Measurements from ENCODE around the gene DAP3.
A peak's percentile ranks its signal among the peaks of the same experiment; 100 is the strongest.
"Not testable (repeated sequence)": the region's sequence is repeated elsewhere in the genome, so short reads cannot be mapped to it uniquely, and the experiment has no call there.

The DAP3 gene

GRCh38 chr1:155689081-155689607, at the start of gene DAP3:
TSS of gene DAP3 (plus strand) at chr1:155689091. CDS start at chr1:155709780, 20,689 bp downstream.
- not testable (repeated sequence) for DNase-seq (ENCODE audit: extremely low read depth, low read depth)

DNA sequence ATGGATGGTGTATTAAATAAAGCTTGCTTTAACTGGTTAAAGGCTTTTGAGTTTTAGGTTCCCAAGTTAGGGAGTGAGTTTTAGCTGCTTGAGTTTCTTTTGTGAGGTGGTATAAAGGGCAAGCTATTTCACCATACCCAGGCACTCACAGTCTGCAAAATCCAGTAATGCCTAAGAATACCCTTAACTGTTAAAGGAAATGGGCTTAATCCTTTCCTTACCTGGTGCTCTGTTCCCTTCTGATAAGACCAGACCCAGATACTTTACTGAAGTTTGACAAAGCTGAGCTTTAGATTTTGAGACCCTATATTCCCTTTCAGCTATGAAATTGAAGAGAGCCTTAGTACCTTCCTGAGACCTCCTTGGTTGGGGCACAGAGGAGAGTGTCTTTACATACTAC, 48.5 kb upstream of the DAP3 start:
- DNase-seq (ENCODE audit: extremely low read depth, low read depth) = no peak
- TF ChIP-seq, protein P1, sequence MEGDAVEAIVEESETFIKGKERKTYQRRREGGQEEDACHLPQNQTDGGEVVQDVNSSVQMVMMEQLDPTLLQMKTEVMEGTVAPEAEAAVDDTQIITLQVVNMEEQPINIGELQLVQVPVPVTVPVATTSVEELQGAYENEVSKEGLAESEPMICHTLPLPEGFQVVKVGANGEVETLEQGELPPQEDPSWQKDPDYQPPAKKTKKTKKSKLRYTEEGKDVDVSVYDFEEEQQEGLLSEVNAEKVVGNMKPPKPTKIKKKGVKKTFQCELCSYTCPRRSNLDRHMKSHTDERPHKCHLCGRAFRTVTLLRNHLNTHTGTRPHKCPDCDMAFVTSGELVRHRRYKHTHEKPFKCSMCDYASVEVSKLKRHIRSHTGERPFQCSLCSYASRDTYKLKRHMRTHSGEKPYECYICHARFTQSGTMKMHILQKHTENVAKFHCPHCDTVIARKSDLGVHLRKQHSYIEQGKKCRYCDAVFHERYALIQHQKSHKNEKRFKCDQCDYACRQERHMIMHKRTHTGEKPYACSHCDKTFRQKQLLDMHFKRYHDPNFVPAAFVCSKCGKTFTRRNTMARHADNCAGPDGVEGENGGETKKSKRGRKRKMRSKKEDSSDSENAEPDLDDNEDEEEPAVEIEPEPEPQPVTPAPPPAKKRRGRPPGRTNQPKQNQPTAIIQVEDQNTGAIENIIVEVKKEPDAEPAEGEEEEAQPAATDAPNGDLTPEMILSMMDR (IDR thresholded peaks at IDR 0.05; ENCODE audit: low read depth, low read length) = no peak

DNA sequence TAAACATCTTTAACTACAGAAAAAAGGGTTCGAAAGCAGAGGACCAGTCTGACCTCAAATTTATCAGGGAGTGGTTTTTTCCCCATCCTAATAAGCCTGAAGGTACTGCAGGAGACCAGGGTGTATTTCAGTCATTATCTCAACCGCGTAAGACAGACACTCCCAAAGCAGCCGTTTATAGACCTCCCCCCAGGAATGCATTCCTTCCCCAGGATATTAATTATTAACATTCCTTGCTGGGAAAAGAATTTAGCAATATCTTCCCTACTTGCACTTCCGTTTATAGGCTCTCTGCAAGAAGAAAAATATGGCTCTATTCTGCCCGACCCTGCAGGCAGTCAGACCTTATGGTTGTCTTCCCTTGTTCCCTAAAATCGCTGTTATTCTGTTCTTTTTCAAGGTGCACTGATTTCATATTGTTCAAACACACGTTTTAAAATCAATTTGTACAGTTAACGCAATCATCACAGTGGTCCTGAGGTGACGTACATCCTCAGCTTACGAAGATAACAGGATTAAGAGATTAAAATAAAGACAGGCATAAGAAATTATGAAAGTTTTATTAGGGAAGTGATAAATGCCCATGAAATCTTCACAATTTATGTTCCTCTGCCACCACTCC, 46.2 kb upstream of the DAP3 start:
- not testable (repeated sequence) for DNase-seq (ENCODE audit: extremely low read depth, low read depth)

- TF ChIP-seq, protein P1 (IDR thresholded peaks at IDR 0.05; ENCODE audit: low read depth, low read length) = no peak
- DNase-seq (ENCODE audit: extremely low read depth, low read depth) = no peak
Measured at GRCh38 chr1:155643230-155643629, 45.7 kb upstream of the DAP3 start.

- DNase-seq (ENCODE audit: extremely low read depth, low read depth) = no peak
- TF ChIP-seq, protein P1 (IDR thresholded peaks at IDR 0.05; ENCODE audit: low read depth, low read length) = no peak
Measured at GRCh38 chr1:155645034-155645598, 43.8 kb upstream of the DAP3 start.

DNA sequence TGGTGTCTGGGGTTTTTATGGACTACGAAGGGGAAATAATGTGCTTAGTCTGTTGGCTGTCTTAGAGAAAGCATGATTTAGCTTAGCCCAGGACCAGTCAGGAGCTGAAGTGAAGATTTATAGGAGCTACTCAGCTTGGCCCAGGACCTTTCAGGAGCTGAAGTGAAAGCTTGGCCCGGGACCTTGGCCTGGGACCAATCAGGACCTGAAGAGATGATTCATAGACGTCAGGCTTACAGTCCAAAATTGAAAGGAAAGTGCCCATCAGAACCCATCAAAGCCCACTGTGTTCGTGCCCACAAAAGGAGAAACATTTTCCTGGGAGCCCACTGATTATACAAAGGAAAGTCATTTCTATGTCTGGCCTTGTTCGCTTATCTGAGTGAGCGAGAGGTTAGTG, 43.2 kb upstream of the DAP3 start:
- no peak for DNase-seq (ENCODE audit: extremely low read depth, low read depth)
- TF ChIP-seq, protein P1 (IDR thresholded peaks at IDR 0.05; ENCODE audit: low read depth, low read length) = no peak

DNA sequence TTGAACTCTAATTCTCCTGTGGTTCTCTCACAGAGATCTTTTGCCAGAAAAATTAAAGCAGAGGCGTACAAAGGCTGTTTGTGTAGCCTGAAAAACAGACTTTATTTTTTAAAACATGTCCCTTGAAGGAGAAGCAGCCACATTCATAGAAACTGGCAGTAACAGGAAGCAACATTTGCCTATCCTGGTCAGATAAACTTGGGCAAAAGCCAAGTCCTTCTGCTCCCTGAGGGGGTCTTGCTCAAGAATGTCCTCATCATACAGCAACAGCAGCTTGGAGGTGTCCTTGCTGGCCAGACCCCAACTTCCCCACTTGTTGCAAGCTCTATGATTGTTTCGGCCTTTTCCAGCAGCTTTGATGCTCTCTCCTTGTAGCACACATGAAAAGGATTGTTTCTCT, 42.6 kb upstream of the DAP3 start:
- TF ChIP-seq, protein P1 (IDR thresholded peaks at IDR 0.05; ENCODE audit: low read depth, low read length) = no peak
- peak; percentile 7 for DNase-seq (ENCODE audit: extremely low read depth, low read depth)

DNA sequence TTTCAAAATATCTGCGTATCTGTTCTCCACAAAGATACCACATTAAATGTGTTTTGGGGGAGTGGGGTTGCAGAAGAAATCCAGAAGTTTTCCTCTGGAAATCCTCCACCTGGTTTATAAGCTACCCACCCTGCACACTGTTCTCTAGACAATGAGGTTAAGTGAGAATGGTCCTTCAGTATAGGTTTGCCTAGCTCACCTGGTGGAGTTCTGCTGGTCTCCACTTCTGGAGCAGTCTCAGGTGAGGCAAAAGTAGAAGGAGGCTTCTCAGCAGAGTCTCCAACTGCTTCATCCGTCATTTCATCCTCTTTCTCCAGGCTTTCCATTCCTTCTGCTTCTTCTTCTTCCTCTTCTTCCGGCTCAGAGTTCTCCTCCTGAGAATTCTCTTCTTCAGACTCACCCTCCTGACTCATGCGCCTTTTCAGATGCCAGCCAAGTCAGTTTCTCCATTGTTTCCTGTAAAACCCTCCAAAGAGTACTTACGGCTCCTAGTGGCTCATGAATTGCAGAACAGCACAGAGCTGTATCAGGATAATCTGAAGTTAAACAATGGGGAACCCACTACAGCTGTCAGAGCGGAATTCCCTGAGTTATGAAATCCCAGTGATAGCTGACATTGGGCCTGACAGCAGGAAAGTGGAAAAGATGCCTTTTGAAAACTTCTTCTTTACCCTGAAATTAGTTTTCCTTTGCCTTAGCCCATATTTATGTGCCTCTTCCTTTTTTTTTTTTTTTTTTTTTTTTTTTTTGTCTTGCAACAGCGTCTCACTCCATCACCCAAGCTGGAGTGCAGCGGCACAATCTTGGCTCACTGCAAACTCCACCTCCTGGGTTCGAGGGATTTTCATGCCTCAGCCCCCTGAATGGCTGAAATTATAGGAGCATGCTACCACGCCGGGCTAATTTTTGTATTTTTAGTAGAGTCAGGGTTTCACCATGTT, 40.4 kb upstream of the DAP3 start:
- DNase-seq (ENCODE audit: extremely low read depth, low read depth) = peak; percentile 66
- TF ChIP-seq, protein P1 (IDR thresholded peaks at IDR 0.05; ENCODE audit: low read depth, low read length) = peak; percentile 77
